Stimulated activated effector memory CD8-positive, alpha-beta T cell treated with anti-CD3 and anti-CD28 coated beads, Interleukin-12 subunit alpha, Interleukin-12 subunit beta, amount 100 ng/mL, for 72 hours (primary cell): ENCODE data around the gene PYCARD.

ENCODE experiments used
- ATAC-seq: fragments of 150-1000 bp; cut with Tn5 transposase; 2 replicates; pipeline ENCODE4 v1.10.0; 2021
- DNase-seq, 2 donors: peaks; one replicate each; pipeline ENCODE4 v3.0.0; 2021 to 2022; ENCODE audit warnings: low spot score in 2 of 2
- H3K27ac Mint-ChIP-seq: one replicate; pipeline ENCODE4 v1.8.0; 2022; ENCODE audit warnings: mild to moderate bottlenecking, mixed read lengths
- H3K36me3 Mint-ChIP-seq: one replicate; pipeline ENCODE4 v1.8.0; 2022; ENCODE audit warnings: mild to moderate bottlenecking, mixed read lengths
- H3K4me1 Mint-ChIP-seq: one replicate; pipeline ENCODE4 v1.8.0; 2022; ENCODE audit warnings: mixed read lengths
- H3K4me3 Mint-ChIP-seq: one replicate; pipeline ENCODE4 v1.8.0; 2022; ENCODE audit warnings: mild to moderate bottlenecking, mixed read lengths
- H3K9me3 Mint-ChIP-seq: one replicate; pipeline ENCODE4 v1.8.0; 2022; ENCODE audit warnings: mixed read lengths

PYCARD gene

GRCh38 chr16:31157136-31157535, 45.4 kb downstream of the PYCARD start:
- ATAC-seq (no peak), DNase-seq (no peak)
- Mint-ChIP-seq H3K4me1 (no peaks in the 10 kb centered on the region), H3K36me3 (no peaks in the 10 kb centered on the region), H3K27ac (no peak overlapping the region), H3K4me3 (no peak overlapping the region), H3K9me3 (no peaks in the 10 kb centered on the region)
